DOHH2 (cell line): ENCODE results near the gene WDR70.
"Not testable (repeated sequence)": the region's sequence is repeated elsewhere in the genome, so short reads cannot be mapped to it uniquely, and the experiment has no call there.

Experiments used
- CTCF ChIP-seq: fragments of 200-600 bp; sonication (generic); IDR thresholded peaks from one replicate; pipeline ENCODE4 v1.5.1; 2014; ENCODE audit warnings: antibody characterized with exemption, mild to moderate bottlenecking, low read depth, low read length; ENCODE audit not compliant: poor library complexity, severe bottlenecking
- EZH2phosphoT487 ChIP-seq: fragments of 200-600 bp; sonication (generic); IDR thresholded peaks from 2 replicates; pipeline ENCODE4 v1.6.1; 2017; ENCODE audit warnings: borderline replicate concordance, mild to moderate bottlenecking, antibody characterized with exemption, low read length, moderate library complexity, mixed read lengths

DNA sequence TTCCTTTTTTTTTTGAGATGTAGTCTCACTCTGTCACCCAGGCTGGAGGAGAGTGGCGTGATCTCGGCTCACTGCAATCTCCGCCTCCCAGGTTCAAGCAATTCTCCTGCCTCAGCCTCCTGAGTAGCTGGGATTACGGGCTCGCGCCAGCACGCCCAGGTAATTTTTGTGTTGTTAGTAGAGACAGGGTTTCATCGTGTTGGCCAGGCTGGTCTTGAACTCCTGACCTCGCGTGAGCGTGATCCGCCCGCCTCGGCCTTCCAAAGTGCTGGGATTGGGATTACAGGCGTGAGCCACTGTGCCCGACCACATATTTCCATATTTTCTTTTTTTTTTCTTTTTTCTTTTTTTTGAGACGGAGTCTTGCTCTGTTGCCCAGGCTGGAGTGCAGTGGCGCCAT lies 36.4 kb upstream of the WDR70 start:
- TF ChIP-seq CTCF, EZH2phosphoT487: not testable (repeated sequence)
